Panc1 (cell line): ENCODE results near the gene ZFYVE28. TPM values are rescaled to one million over a fixed set of nuclear protein-coding genes. Genes with fewer than 3 reads are reported as not detected.
"Not testable (repeated sequence)": the region's sequence is repeated elsewhere in the genome, so short reads cannot be mapped to it uniquely, and the experiment has no call there.

ENCODE experiments used
- ATAC-seq: fragments of 200-7000 bp; cut with Tn5 transposase; 2 replicates; pipeline ENCODE4 v1.9.1; 2020; ENCODE audit warnings: mild to moderate bottlenecking, moderate library complexity
- Bru-seq: library from RNA; stranded (reverse); fragments of 400-500 nt; gene quantifications from one replicate; lab custom pipeline; 2021; lab: Mats Ljungman, UMichigan
- BruChase-seq, 2 experiments: library from RNA; stranded (reverse); fragments of 400-500 nt; gene quantifications; one replicate each; lab custom pipeline; 2021; lab: Mats Ljungman, UMichigan
- BruUV-seq: library from RNA; stranded (reverse); fragments of 400-500 nt; replicated peaks from 2 replicates; lab custom pipeline; 2021; lab: Mats Ljungman, UMichigan
- CTCF ChIA-PET: fragments of 300-600 bp; sonication (Branson Sonifier 250); formaldehyde crosslinking; loops from one replicate; lab custom pipeline; 2022; ENCODE audit warnings: antibody characterized with exemption; lab: Charles Lee
- POLR2A ChIA-PET: fragments of 300-600 bp; sonication (Branson Sonifier 250); formaldehyde crosslinking; loops from one replicate; lab custom pipeline; 2022; ENCODE audit warnings: antibody characterized with exemption; lab: Charles Lee
- DNase-seq: peaks from one replicate; pipeline ENCODE4 v3.0.0-alpha.2; 2010; ENCODE audit warnings: low read depth, low spot score
- H3K27ac ChIP-seq: 2 replicates; pipeline ENCODE4 v1.5.1; 2011; ENCODE audit warnings: mild to moderate bottlenecking, low read length, inconsistent platforms
- H3K27me3 ChIP-seq: fragments of 200-500 bp; sonication (Bioruptor generic); 2 replicates; pipeline ENCODE4 v1.6.0; 2014; ENCODE audit warnings: low read length, inconsistent platforms; ENCODE audit not compliant: control insufficient read depth, insufficient read depth
- H3K36me3 ChIP-seq: fragments of 200-500 bp; sonication (Bioruptor generic); 2 replicates; pipeline ENCODE4 v1.5.1; 2014; ENCODE audit warnings: inconsistent platforms, mild to moderate bottlenecking, low read length, moderate library complexity; ENCODE audit not compliant: control insufficient read depth, insufficient read depth
- H3K4me1 ChIP-seq: 2 replicates; pipeline ENCODE4 v1.5.1; 2011; ENCODE audit warnings: inconsistent platforms, mild to moderate bottlenecking, low read length, moderate library complexity; ENCODE audit not compliant: control insufficient read depth, insufficient read depth
- H3K4me3 ChIP-seq, 2 experiments: 2 replicates each; pipeline ENCODE4 v1.5.1; 2011 to 2012; ENCODE audit warnings: low read depth in 2 of 2, low read length in 2 of 2, mild to moderate bottlenecking in 2 of 2, inconsistent platforms in 1 of 2, moderate library complexity in 1 of 2
- H3K9me3 ChIP-seq: fragments of 200-500 bp; sonication (Bioruptor generic); 2 replicates; pipeline ENCODE4 v1.5.1; 2014; ENCODE audit warnings: low read depth, mild to moderate bottlenecking, inconsistent platforms, low read length, moderate library complexity; ENCODE audit not compliant: control insufficient read depth, insufficient read depth
- CTCF ChIP-seq: fragments of 450-650 bp; IDR thresholded peaks from 2 replicates; pipeline ENCODE4 v1.5.1; 2017; ENCODE audit warnings: mild to moderate bottlenecking
- POLR2AphosphoS5 ChIP-seq: IDR thresholded peaks from 2 replicates; pipeline ENCODE4 v1.6.1; 2012; ENCODE audit warnings: mild to moderate bottlenecking, low read depth, low read length, moderate library complexity
- REST ChIP-seq, 2 experiments: IDR thresholded peaks; 2 replicates each; pipeline ENCODE4 v1.6.1; 2011 to 2012; ENCODE audit warnings: low read depth in 2 of 2, control low read depth in 1 of 2, low read length in 1 of 2, mild to moderate bottlenecking in 1 of 2, moderate library complexity in 1 of 2; ENCODE audit not compliant: insufficient read depth in 1 of 2
- SIN3A ChIP-seq: IDR thresholded peaks from 2 replicates; pipeline ENCODE4 v1.6.1; 2012; ENCODE audit warnings: low read depth, mild to moderate bottlenecking, low read length, moderate library complexity, borderline replicate concordance; ENCODE audit not compliant: insufficient read depth
- TCF7L2 ChIP-seq: IDR thresholded peaks from 2 replicates; pipeline ENCODE4 v1.6.1; 2011; ENCODE audit warnings: mild to moderate bottlenecking, low read depth, low read length, inconsistent platforms
- in situ Hi-C: cut with HindIII; loops from 2 replicates; pipeline ENCODE4 v1.10.0; 2016; ENCODE audit warnings: low sequenced_read_pairs, low pct_unique_long_range_greater_than_20kb
- intact Hi-C: fragments of 100-400 bp; cut with micrococcal nuclease; formaldehyde crosslinking; loops from one replicate; pipeline ENCODE4 v1.10.0; 2022; ENCODE audit not compliant: unreplicated experiment
- long read RNA-seq: library from polyadenylated mRNA; unstranded; transcript quantifications from one replicate; pipeline ENCODE4 v2.0.0, GENCODE V29; 2021; ENCODE audit not compliant: unreplicated experiment
- polyA plus RNA-seq: library from polyadenylated mRNA; unstranded; fragments of >200 nt; gene quantifications from one replicate; pipeline ENCODE4 v1.2.1, GENCODE V29; 2012; ENCODE audit warnings: missing spikeins; ENCODE audit not compliant: insufficient read length
- total RNA-seq: library from RNA; stranded (reverse); gene quantifications from one replicate; pipeline ENCODE4 v1.2.1, GENCODE V29; 2021; ENCODE audit not compliant: unreplicated experiment

The ZFYVE28 gene
- total RNA-seq (11.9 TPM), Bru-seq, nascent RNA (percentile 58 among the genes with signal in this experiment), BruChase-seq, experiment 1, labeled RNA remaining after a 2-hour chase (percentile 66 among the genes with signal in this experiment), BruChase-seq, experiment 2, labeled RNA remaining after a 6-hour chase (percentile 69 among the genes with signal in this experiment)
- 13.0 TPM for polyA plus RNA-seq
- long read RNA-seq, full-length matches to known transcripts = 5 of 24 reads
- long read RNA-seq, partial matches to known transcripts = 10 of 24 reads
- long read RNA-seq, other reads (novel, unspliced or antisense) = 9 of 24 reads

- Histone ChIP-seq H3K4me1 (peaks cover 20% of the 10 kb centered on the region), H3K36me3 (no peaks in the 10 kb centered on the region), H3K27ac (peak within 1 kb of the TSS; percentile 77), H3K27me3 (no peaks in the 10 kb centered on the region), H3K4me3 (peak within 1 kb of the TSS; percentile 60 to 73), H3K9me3 (no peaks in the 10 kb centered on the region)
- TF ChIP-seq REST (IDR thresholded peaks at IDR 0.05; ENCODE audit: insufficient read depth in 1 of 2, low read depth in 2 of 2, low read length in 1 of 2) (no peak), POLR2AphosphoS5 (no peak), CTCF (no peak), TCF7L2 (no peak), SIN3A (no peak; the same call in 1 of the 2 replicates)
- ChIA-PET CTCF (no interaction called here), POLR2A (no interaction called here)
- ATAC-seq (peak; percentile 3), DNase-seq (no peak)
- BruUV-seq = no TSS peak
- intact Hi-C loops = no loop called here
- in situ Hi-C loops = no loop called here
Measured at GRCh38 chr4:2417765-2418649, at the start of gene ZFYVE28. Gene ZFYVE28 (minus strand): TSS chr4:2418645. CDS start chr4:2418323, 322 bp downstream.

GRCh38 chr4:2465544-2465943 is 47.1 kb upstream of the ZFYVE28 start:
- H3K27me3 ChIP-seq, H3K4me1 ChIP-seq, H3K4me3 ChIP-seq, ATAC-seq, H3K27ac ChIP-seq, intact Hi-C loops, in situ Hi-C loops, BruUV-seq, H3K9me3 ChIP-seq, POLR2A ChIA-PET, DNase-seq, CTCF ChIA-PET: not testable (repeated sequence)
- peaks cover 12% of the 10 kb centered on the region; the same call in 1 of the 2 replicates for H3K36me3 ChIP-seq
